Calu3 (cell line): Measurements from ENCODE around the gene FNBP1. TPM values are rescaled to one million over a fixed set of nuclear protein-coding genes. Genes with fewer than 3 reads are reported as not detected.

Experiments
- BruUV-seq: library from RNA; stranded (reverse); fragments of 400-500 nt; replicated peaks from 2 replicates; lab custom pipeline; 2021; lab: Mats Ljungman, UMichigan
- CTCF ChIA-PET: fragments of 300-600 bp; sonication (Branson Sonifier 250); formaldehyde crosslinking; loops from one replicate; lab custom pipeline; 2022; ENCODE audit warnings: antibody characterized with exemption; lab: Charles Lee
- DNase-seq: peaks from one replicate; pipeline ENCODE4 v3.0.0; 2022
- H3K27ac Mint-ChIP-seq: one replicate; pipeline ENCODE4 v1.8.0; 2022; ENCODE audit warnings: mixed read lengths; ENCODE audit not compliant: unreplicated experiment
- H3K27me3 Mint-ChIP-seq: one replicate; pipeline ENCODE4 v1.8.0; 2022; ENCODE audit warnings: mixed read lengths; ENCODE audit not compliant: unreplicated experiment
- H3K36me3 Mint-ChIP-seq: one replicate; pipeline ENCODE4 v1.8.0; 2022; ENCODE audit warnings: mild to moderate bottlenecking, moderate library complexity, mixed read lengths; ENCODE audit not compliant: insufficient read depth, unreplicated experiment
- H3K4me1 Mint-ChIP-seq: one replicate; pipeline ENCODE4 v1.8.0; 2022; ENCODE audit warnings: mild to moderate bottlenecking, low read depth, mixed read lengths; ENCODE audit not compliant: unreplicated experiment
- H3K4me3 Mint-ChIP-seq: one replicate; pipeline ENCODE4 v1.8.0; 2022; ENCODE audit warnings: mild to moderate bottlenecking, low read depth, moderate library complexity, mixed read lengths; ENCODE audit not compliant: unreplicated experiment
- H3K9me3 Mint-ChIP-seq: one replicate; pipeline ENCODE4 v1.8.0; 2022; ENCODE audit warnings: low read depth, mixed read lengths; ENCODE audit not compliant: unreplicated experiment
- CTCF ChIP-seq: fragments of 200-600 bp; IDR thresholded peaks from one replicate; pipeline ENCODE4 v1.8.0; 2022; ENCODE audit warnings: antibody characterized with exemption; ENCODE audit not compliant: unreplicated experiment
- intact Hi-C: fragments of 100-400 bp; cut with micrococcal nuclease; formaldehyde crosslinking; loops from one replicate; pipeline ENCODE4 v1.10.0; 2022; ENCODE audit not compliant: unreplicated experiment
- total RNA-seq: library from RNA; stranded (reverse); gene quantifications from 2 replicates; pipeline ENCODE4 v1.2.3, GENCODE V29; 2022

Gene FNBP1
- total RNA-seq, 1 experiment from 2014 or later = 9.9 TPM

- no peaks in the 10 kb centered on the region for H3K4me1 Mint-ChIP-seq
- H3K27ac Mint-ChIP-seq = no peak overlapping the region
- no peak overlapping the region for H3K4me3 Mint-ChIP-seq
- H3K27me3 Mint-ChIP-seq = no peaks in the 10 kb centered on the region
- BruUV-seq = no TSS peak
- no peaks in the 10 kb centered on the region for H3K36me3 Mint-ChIP-seq
- TF ChIP-seq CTCF = no peak
- no peak for DNase-seq
- intact Hi-C loops = no loop called here
- H3K9me3 Mint-ChIP-seq = no peaks in the 10 kb centered on the region
- CTCF ChIA-PET = interaction anchor here (0.7 kb wide), 1 partner anchor 43 kb away, joined by 5 read pairs; no protein-coding TSS in a partner anchor
These were observed 113.4 kb downstream of the FNBP1 start for GRCh38 chr9:129929496-129930125.

- no peaks in the 10 kb centered on the region for H3K4me1 Mint-ChIP-seq
- CTCF ChIA-PET = no interaction called here
- no peak overlapping the region for H3K27ac Mint-ChIP-seq
- no peak for TF ChIP-seq CTCF
- H3K36me3 Mint-ChIP-seq = no peaks in the 10 kb centered on the region
- H3K9me3 Mint-ChIP-seq = no peaks in the 10 kb centered on the region
- H3K27me3 Mint-ChIP-seq = no peaks in the 10 kb centered on the region
- BruUV-seq = no TSS peak
- H3K4me3 Mint-ChIP-seq = no peak overlapping the region
- intact Hi-C loops = no loop called here
- DNase-seq = no peak
These were observed 119.4 kb downstream of the FNBP1 start for GRCh38 chr9:129923589-129923988.

GRCh38 chr9:129921905-129922304, 121.1 kb downstream of the FNBP1 start:
- no peak for TF ChIP-seq CTCF
- Mint-ChIP-seq H3K27ac (no peak overlapping the region), H3K36me3 (no peaks in the 10 kb centered on the region), H3K27me3 (no peaks in the 10 kb centered on the region), H3K4me1 (no peaks in the 10 kb centered on the region), H3K9me3 (no peaks in the 10 kb centered on the region), H3K4me3 (no peak overlapping the region)
- DNase-seq = no peak
- no TSS peak for BruUV-seq
- intact Hi-C loops = no loop called here
- CTCF ChIA-PET = no interaction called here

- no peaks in the 10 kb centered on the region for H3K36me3 Mint-ChIP-seq
- no peak for DNase-seq
- H3K4me3 Mint-ChIP-seq = no peak overlapping the region
- BruUV-seq = no TSS peak
- H3K27ac Mint-ChIP-seq = no peak overlapping the region
- H3K9me3 Mint-ChIP-seq = no peaks in the 10 kb centered on the region
- no peaks in the 10 kb centered on the region for H3K4me1 Mint-ChIP-seq
- no peaks in the 10 kb centered on the region for H3K27me3 Mint-ChIP-seq
- no peak for TF ChIP-seq CTCF
- CTCF ChIA-PET = no interaction called here
- intact Hi-C loops = no loop called here
These were observed 123.1 kb downstream of the FNBP1 start for GRCh38 chr9:129919841-129920240.
